ENCODE measurements around the gene CBL.

DNA sequence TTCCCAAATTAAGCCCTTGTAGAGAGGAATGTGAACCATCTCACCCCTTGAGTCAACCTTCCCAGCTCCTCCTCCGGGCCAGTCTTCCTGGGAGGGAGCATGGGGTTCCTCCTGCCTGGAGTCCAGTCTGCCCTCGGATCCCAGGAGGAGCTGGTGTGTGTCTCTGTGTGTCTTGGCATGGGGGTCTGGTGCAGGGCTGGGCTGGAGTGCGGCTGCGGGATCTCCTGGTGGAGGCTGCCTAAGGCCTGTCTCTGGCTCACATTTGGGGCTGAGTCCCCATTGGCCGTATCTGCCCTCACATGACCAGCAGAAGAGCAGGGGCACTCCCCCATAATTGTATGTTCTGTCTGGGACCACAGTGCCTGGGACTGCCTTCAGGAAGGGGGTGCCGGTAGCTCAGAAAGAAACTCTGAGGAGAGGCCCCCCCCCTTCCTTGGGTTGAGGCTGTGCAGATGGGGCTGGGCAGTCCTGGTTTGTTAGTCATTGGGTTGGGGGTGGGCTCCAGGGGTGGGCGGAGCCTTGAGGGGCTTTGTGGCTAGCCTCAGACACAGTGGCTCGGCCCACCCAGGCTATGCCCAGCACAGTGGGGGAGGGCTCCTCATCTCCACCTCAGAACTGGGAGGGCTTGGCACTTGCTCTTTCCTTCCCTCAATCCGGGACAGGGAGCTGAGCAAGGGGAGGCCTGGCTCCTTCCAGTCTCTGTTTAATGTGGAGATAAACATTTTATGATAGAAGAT lies 131.6 kb downstream of the CBL start:
- TF ChIP-seq, protein P1, sequence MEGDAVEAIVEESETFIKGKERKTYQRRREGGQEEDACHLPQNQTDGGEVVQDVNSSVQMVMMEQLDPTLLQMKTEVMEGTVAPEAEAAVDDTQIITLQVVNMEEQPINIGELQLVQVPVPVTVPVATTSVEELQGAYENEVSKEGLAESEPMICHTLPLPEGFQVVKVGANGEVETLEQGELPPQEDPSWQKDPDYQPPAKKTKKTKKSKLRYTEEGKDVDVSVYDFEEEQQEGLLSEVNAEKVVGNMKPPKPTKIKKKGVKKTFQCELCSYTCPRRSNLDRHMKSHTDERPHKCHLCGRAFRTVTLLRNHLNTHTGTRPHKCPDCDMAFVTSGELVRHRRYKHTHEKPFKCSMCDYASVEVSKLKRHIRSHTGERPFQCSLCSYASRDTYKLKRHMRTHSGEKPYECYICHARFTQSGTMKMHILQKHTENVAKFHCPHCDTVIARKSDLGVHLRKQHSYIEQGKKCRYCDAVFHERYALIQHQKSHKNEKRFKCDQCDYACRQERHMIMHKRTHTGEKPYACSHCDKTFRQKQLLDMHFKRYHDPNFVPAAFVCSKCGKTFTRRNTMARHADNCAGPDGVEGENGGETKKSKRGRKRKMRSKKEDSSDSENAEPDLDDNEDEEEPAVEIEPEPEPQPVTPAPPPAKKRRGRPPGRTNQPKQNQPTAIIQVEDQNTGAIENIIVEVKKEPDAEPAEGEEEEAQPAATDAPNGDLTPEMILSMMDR (IDR thresholded peaks at IDR 0.05) = no peak
- TF ChIP-seq POLR2A (IDR thresholded peaks at IDR 0.05) = no peak
